Measurements from ENCODE around the gene HARBI1.

DNA sequence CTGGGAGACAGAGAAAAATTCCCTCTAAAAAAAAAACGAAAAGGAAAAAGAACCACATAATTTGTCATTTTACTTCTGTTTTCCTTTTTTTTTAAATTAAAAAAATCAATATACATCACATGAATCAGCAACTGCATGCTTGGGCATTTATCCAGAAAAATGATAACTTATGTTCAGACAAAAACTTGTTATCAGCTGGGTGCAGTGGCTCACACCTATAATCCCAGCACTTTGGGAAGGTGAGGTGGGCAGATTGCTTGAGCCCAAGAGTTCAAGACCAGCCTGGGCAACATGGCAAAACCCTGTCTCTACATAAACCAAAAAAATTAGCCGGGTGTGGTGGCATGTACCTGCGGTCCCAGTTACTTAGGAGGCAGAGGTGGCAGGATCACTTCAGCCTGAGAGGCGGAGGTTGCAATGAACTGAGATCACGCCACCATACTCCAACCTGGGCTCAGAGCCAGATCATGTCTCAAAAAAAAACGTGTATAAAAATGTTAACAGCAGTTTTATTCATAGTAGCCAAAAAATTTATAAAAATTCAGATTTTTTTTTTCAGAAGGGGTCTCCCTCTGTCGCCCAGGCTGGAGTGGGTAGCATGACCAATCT is 51.7 kb downstream of the HARBI1 start:
- no peak for TF ChIP-seq CTCF (IDR thresholded peaks at IDR 0.05; ENCODE audit: low read depth, low read length)
- TF ChIP-seq EZH2phosphoT487 (IDR thresholded peaks at IDR 0.05; ENCODE audit: low read depth), result no peak
